GM19463 (cell line): ENCODE data around the gene FAM120A.

ENCODE experiments used
- ATAC-seq: cut with Tn5 transposase; IDR thresholded peaks from one replicate; pipeline ENCODE4 v1.9.1; 2021; ENCODE audit warnings: mild to moderate bottlenecking, moderate library complexity; ENCODE audit not compliant: unreplicated experiment

Gene FAM120A

GRCh38 chr9:93546356-93546755 lies 94.9 kb downstream of the FAM120A start:
- ATAC-seq, result no peak

- ATAC-seq, result no peak
Observed at GRCh38 chr9:93549611-93550010, 98.1 kb downstream of the FAM120A start.

GRCh38 chr9:93552923-93553322 lies 101.4 kb downstream of the FAM120A start:
- no peak for ATAC-seq

DNA sequence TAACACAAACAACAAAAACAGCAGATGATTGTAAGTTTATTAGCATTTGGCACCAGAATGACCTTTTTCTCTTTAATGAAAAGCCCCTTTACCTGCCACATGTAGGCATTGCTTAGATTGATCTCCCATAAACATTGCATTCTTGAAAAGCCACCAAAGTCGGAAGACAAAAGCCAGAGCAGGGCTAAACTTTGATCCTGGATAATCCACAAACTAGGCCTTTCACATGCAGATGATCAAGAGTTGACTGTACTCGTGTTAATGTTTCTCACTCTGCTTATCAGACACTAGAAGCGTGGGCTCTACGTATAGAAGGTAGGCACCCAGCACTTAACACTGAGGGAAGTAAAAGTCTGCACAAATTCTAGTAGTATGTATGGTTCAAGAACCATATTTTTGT lies 103.9 kb downstream of the FAM120A start:
- no peak for ATAC-seq

DNA sequence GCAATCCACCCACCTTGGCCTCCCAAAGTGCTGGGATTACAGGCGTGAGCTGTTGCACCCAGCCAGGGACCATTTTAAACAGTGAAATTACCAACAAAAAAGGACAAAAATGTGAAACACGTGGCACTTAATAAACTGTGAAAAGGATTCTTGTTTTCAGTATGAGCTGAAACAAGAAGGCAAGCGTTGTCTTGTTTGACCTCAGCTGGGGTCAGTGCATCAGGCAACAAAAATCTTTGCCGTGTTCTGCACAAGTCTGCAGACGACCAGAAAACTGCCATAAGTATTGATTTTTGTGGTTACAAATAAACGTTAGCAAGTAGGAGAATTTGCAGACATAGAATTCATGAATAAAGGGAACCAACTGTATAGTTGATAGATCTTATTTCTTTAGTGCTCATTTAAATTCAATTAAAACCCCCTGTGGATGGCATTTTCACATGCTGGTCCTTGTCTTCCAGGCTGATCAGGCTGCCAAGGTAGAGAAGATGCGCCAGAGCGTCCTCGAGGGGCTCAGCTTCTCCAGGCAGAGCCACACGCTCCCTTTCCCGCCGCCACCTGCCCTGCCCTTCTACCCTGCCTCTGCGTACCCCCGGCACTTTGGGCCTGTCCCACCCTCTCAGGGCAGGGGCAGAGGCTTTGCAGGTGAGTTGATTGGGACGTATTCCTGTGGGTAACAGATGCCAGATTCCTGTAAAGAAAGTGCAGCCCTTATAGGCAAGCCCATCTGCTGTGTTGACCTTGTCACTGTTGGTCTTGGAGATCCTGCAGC lies 106.1 kb downstream of the FAM120A start:
- no peak for ATAC-seq

DNA sequence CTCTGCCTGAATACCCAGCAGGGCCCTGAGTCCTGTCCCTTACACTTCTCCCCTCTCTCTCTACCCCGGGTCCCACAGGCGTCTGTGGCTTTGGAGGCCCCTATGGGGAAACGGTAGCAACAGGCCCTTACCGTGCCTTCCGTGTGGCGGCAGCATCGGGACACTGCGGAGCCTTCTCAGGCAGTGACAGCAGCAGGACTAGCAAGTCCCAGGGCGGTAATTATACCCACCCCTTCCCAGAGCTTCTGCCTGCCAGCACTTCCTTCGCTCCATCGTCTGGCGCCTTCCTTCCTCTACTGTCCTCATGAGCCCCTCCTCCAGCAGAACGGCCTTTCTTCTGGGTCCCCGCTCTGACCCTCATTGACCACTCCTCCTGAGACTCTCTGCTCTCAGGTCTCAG lies 107.0 kb downstream of the FAM120A start:
- no peak for ATAC-seq

- no peak for ATAC-seq
Observed at GRCh38 chr9:93560991-93561390, 109.5 kb downstream of the FAM120A start.

- no peak for ATAC-seq
Observed at GRCh38 chr9:93562157-93562556, 110.7 kb downstream of the FAM120A start.

DNA sequence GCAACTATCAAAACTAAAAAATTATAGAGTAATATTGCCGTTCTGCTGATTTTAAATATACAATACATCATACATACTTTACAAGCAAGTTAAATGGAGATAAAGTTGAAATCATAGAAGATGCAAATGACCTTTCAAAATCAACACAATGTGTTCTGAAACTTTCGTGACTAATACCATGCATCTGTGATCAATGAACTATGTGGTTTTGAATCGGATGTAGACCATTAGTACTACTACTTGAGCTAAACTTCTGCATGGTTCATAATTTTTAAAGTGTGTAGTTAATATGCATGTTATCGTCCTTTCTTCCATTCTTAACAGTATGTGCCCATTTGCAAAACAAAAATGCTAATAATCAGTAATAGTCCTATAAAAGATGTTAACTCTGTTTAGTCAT lies 113.6 kb downstream of the FAM120A start:
- ATAC-seq, result no peak

DNA sequence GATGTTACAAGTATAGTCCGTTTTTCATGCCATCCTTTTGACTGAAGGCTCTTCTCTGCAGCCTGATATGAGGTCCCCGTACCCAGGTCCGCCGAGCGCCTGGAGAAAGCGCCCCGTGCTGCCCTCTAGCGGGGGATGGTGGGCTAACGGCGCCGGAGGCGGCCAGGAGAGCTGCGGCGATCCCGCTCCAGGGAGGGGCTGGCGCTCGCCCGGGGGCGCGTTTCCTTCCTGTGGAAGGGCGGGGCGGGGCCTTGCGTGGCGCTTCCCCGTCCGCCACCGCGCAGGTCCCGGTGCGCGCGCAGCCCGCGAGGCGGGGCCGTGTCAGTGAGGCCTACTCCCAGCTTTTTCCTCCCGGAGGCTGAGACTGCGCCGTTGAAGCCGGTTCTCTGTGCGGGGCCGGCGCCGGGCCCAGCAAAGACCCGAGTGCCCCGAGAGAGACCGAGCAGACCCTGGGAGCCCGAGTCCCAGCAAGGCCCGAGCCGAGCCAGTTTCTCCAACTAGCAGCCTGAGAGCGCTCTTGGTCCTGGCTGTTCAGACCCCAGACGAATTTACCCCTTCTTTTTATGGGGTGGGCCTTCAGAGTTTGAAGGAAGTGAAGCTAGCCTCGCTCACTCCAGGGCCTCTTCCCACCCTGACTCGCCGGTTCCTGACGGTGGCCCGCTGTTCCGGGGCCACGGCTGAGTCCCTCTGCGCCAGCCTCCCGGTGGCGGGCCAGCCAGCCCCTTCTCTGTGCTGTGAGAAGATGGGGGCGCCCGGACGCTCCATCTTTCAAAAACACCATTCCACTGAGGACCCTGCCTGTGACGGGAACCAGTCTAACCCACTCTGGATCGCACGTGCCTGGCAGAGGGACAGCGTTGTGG lies 115.2 kb downstream of the FAM120A start:
- peak; percentile 91 for ATAC-seq

GRCh38 chr9:93567271-93567959 lies 115.9 kb downstream of the FAM120A start:
- ATAC-seq, result no peak

- no peak for ATAC-seq
Observed at GRCh38 chr9:93568169-93568568, 116.7 kb downstream of the FAM120A start.

DNA sequence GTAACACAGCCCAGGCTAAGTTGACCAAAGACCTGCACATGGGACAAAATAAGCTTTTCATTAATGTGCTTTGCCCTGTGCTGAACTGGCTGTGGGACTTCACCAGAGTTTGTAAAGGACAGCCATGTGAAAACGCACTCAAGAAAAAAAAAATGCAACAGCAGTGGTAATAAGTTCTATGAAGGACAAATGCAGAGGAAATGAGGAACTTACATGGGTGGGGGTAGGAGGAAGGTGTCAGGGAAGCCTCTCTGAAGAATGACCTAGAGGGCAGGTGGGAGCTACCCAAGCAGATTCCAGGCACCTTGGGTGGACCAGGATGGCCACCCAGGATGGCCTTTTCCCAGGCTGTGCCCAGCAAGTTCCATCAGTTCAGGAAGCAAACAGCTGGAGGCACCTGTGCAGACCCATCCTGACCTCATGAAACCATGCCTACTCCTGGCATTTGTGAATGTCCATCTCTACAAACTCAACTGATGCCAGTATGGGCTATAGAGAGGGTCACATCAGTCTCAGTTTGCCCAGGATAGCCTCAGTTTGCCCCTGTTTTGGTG lies 118.2 kb downstream of the FAM120A start:
- no peak for ATAC-seq

GRCh38 chr9:93572221-93572620 lies 120.7 kb downstream of the FAM120A start:
- no peak for ATAC-seq

- no peak for ATAC-seq
Observed at GRCh38 chr9:93572636-93573515, 121.4 kb downstream of the FAM120A start.

- ATAC-seq, result no peak
Observed at GRCh38 chr9:93573516-93573828, 122.0 kb downstream of the FAM120A start.

DNA sequence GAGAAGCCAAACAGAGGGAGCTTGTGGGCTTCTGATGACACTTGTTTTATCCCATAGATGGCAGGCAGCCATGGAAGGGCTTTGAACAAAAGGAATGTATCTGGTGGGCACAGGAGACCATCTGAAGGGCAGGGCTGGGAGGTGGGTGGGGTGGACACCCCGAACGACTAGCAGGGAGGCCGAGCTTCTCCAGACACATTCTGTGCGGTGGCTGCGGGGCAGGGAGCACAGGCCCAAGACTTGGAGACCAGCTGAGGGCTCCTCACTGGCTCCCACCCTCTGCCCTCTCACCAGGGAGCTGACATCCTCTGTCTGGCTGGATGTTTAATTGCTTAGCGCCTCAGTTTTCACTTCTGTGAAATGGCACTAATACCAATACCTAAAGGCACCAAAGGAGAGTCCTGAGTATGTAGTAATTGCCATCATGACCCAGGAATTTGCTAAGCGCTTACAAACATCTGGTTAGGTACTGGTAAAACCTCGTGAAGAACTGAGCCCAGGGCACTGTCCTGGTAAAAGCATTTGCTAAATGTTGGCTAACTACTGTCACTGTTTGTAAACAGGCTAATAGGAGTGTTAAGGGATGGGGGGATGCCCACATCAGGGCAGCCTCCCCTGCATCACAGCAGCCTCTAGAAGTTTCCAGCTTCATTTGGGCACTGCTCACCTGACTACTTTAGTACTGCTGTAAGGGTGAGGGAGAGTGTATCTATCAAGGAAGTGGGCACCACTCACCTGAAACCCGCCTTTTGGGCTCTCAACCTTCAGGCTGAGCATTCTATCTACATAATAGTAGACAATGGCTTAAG lies 122.8 kb downstream of the FAM120A start:
- ATAC-seq, result no peak

DNA sequence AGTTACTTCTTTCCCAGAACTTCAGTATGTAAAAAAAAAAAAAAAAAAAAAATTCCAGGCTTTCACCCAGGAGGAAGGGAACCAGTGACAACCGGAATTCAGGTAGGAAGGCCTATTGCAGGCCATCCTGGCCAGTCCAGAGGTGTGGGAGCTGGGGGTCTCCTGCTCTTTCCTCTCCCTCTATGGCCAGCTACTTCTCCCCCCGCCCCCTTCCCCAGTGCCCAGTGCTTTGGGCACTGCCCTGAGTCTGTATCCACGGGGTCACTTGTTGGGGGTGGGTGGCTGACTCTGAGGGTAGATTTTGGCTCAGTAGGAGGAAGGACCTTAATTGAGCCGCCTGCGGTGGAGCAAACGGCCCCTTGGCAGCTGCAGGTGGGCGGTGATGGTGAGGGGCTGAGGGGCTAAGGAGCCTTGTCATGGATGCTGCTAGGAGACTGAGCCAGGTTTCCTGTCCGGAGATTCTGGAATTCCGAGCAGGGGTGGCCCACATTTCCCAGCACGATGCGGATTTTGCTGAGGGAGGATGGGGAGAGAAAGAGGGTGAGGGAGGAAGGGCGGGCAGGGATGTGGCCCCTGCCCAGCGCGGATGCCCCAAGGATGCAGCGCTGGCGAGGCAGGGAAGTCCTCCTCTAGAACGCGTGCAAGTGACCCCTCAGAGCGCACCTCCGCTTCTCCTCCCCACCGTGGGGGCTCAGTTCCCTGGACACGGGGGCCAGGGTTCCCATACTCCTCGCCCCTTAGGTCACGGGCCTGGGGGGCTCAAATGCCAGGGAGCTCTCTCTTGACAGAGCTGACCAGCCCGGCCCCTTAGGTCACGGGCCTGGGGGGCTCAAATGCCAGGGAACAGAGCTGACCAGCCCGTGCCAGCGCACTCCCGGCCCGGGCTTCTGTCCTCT lies 123.7 kb downstream of the FAM120A start:
- no peak for ATAC-seq
